HPDE6-E6E7 (cell line): Measurements from ENCODE around the gene CFAP65.
A peak's percentile ranks its signal among the peaks of the same experiment; 100 is the strongest.

Source experiments
- DNase-seq: peaks from one replicate; pipeline ENCODE4 v3.0.0; 2011; ENCODE audit warnings: missing footprints; ENCODE audit errors: extremely low spot score

CFAP65 gene

GRCh38 chr2:218964041-218964771, 77.1 kb downstream of the CFAP65 start:
- DNase-seq: peak; percentile 37

GRCh38 chr2:218963601-218964000, 77.7 kb downstream of the CFAP65 start:
- DNase-seq: no peak

- DNase-seq: no peak
Measured at GRCh38 chr2:218962859-218963492, 78.3 kb downstream of the CFAP65 start.

GRCh38 chr2:218961651-218962570, 79.4 kb downstream of the CFAP65 start:
- DNase-seq: no peak

GRCh38 chr2:218961229-218961628, 80.1 kb downstream of the CFAP65 start:
- no peak for DNase-seq

- DNase-seq: no peak
Measured at GRCh38 chr2:218960309-218961165, 80.8 kb downstream of the CFAP65 start.

- DNase-seq: no peak
Measured at GRCh38 chr2:218959761-218960308, 81.5 kb downstream of the CFAP65 start.

- DNase-seq: peak; percentile 93
Measured at GRCh38 chr2:218959141-218959731, 82.1 kb downstream of the CFAP65 start, which contains the start of gene CDK5R2. Gene CDK5R2, plus strand, starts transcription at chr2:218959666. Its CDS starts 155 bp downstream, at chr2:218959821.

- no peak for DNase-seq
Measured at GRCh38 chr2:218958276-218958675, 83.0 kb downstream of the CFAP65 start.

GRCh38 chr2:218957671-218958070, 83.6 kb downstream of the CFAP65 start:
- DNase-seq: no peak

- no peak for DNase-seq
Measured at GRCh38 chr2:218956039-218956438, 85.3 kb downstream of the CFAP65 start.

GRCh38 chr2:218954541-218955300, 86.6 kb downstream of the CFAP65 start:
- no peak for DNase-seq

- no peak for DNase-seq
Measured at GRCh38 chr2:218953366-218953954, 87.9 kb downstream of the CFAP65 start.
